Measurements from ENCODE around the gene PLOD2.

The PLOD2 gene

GRCh38 chr3:146052056-146052790 lies 108.8 kb downstream of the PLOD2 start:
- no peak for TF ChIP-seq CTCF (IDR thresholded peaks at IDR 0.05; ENCODE audit: extremely low read depth, missing control alignments)
- DNase-seq (ENCODE audit: low spot score) = no peak

GRCh38 chr3:146050691-146051090 lies 110.3 kb downstream of the PLOD2 start:
- TF ChIP-seq CTCF (IDR thresholded peaks at IDR 0.05; ENCODE audit: extremely low read depth, missing control alignments) = no peak
- DNase-seq (ENCODE audit: low spot score) = no peak

- TF ChIP-seq CTCF (IDR thresholded peaks at IDR 0.05; ENCODE audit: extremely low read depth, missing control alignments) = no peak
- no peak for DNase-seq (ENCODE audit: low spot score)
These were observed 113.5 kb downstream of the PLOD2 start for GRCh38 chr3:146047485-146047884.

- no peak for TF ChIP-seq CTCF (IDR thresholded peaks at IDR 0.05; ENCODE audit: extremely low read depth, missing control alignments)
- DNase-seq (ENCODE audit: low spot score) = no peak
These were observed 116.9 kb downstream of the PLOD2 start for GRCh38 chr3:146044046-146044445.

GRCh38 chr3:146040630-146041029 lies 120.4 kb downstream of the PLOD2 start:
- no peak for DNase-seq (ENCODE audit: low spot score)
- no peak for TF ChIP-seq CTCF (IDR thresholded peaks at IDR 0.05; ENCODE audit: extremely low read depth, missing control alignments)

- TF ChIP-seq CTCF (IDR thresholded peaks at IDR 0.05; ENCODE audit: extremely low read depth, missing control alignments) = no peak
- no peak for DNase-seq (ENCODE audit: low spot score)
These were observed 123.3 kb downstream of the PLOD2 start for GRCh38 chr3:146037697-146038096.

- TF ChIP-seq CTCF (IDR thresholded peaks at IDR 0.05; ENCODE audit: extremely low read depth, missing control alignments) = no peak
- DNase-seq (ENCODE audit: low spot score) = no peak
These were observed 124.7 kb downstream of the PLOD2 start for GRCh38 chr3:146036281-146036680.

All from GM20000 (cell line).